Measurements from ENCODE around the gene C2orf80.

DNA sequence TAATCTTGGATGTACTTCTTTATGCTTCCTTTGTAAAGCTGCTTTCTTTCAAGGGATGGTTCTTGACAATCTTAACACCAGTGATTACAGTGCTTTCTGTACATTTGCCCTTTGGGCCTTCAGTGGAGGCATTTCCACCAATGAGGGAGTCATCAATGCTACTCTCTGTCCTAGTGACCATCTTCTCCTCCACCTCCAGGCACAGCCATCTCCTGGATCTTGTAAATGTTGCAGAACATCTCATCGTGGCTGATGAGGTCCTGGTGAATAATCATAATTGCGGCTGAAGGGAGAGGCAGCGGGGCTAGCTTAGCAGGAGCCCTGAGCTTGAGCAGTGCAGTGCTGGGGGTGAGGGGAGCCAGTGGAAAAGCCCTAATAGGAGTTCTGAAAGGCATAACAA lies 32.5 kb upstream of the C2orf80 start:
- TF ChIP-seq, protein P1, sequence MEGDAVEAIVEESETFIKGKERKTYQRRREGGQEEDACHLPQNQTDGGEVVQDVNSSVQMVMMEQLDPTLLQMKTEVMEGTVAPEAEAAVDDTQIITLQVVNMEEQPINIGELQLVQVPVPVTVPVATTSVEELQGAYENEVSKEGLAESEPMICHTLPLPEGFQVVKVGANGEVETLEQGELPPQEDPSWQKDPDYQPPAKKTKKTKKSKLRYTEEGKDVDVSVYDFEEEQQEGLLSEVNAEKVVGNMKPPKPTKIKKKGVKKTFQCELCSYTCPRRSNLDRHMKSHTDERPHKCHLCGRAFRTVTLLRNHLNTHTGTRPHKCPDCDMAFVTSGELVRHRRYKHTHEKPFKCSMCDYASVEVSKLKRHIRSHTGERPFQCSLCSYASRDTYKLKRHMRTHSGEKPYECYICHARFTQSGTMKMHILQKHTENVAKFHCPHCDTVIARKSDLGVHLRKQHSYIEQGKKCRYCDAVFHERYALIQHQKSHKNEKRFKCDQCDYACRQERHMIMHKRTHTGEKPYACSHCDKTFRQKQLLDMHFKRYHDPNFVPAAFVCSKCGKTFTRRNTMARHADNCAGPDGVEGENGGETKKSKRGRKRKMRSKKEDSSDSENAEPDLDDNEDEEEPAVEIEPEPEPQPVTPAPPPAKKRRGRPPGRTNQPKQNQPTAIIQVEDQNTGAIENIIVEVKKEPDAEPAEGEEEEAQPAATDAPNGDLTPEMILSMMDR (IDR thresholded peaks at IDR 0.05; ENCODE audit: poor library complexity) = no peak
- no peak for TF ChIP-seq EZH2 (IDR thresholded peaks at IDR 0.05; ENCODE audit: borderline replicate concordance)
- TF ChIP-seq EZH2phosphoT487 (IDR thresholded peaks at IDR 0.05; ENCODE audit: low read depth, severe bottlenecking, unreplicated experiment) = no peak
